SH-SY5Y (cell line): Measurements from ENCODE around the gene SELENOW.

Source experiments
- GATA2 ChIP-seq: IDR thresholded peaks from 2 replicates; pipeline ENCODE4 v1.6.1; 2011; ENCODE audit warnings: mild to moderate bottlenecking, low read depth, low read length
- GATA3 ChIP-seq: IDR thresholded peaks from 2 replicates; pipeline ENCODE4 v1.6.1; 2011; ENCODE audit warnings: low read depth, mild to moderate bottlenecking, low read length, moderate library complexity

DNA sequence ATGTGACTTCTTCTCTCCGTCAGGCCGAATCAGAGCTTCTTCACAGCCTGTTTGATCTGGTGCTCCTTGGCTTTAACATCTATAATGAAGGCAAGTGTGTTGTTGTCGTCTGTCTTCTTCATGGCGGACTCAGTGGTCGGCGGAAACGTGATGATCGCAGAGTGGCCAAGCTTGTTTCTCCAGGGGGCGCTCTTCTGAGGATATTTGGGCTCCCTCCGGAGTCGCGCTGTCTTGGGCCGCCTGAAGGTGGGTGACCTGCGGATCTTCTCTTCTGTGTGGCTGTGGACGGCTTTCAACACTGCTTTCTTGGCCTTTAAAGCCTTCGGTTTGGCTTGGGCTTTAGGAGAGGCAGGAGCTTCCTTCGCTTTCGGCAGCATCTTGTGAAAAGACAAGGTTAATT lies 16.0 kb downstream of the SELENOW start:
- TF ChIP-seq GATA2: no peak
- TF ChIP-seq GATA3: no peak
